K562 (cell line): ENCODE data around the gene ANKRD11.

Experiments
- ATF7 ChIP-seq: fragments of 450-650 bp; IDR thresholded peaks from 2 replicates; pipeline ENCODE4 v1.7.1; 2014; ENCODE audit warnings: mild to moderate bottlenecking, moderate library complexity
- CAMTA2 ChIP-seq: fragments of 250-450 bp; sonication (Bioruptor Pico); conservative IDR thresholded peaks from 2 replicates; pipeline ENCODE4 v1.5.1; 2022
- HNRNPL ChIP-seq: fragments of 200-400 bp; formaldehyde crosslinking; IDR thresholded peaks from 2 replicates; pipeline ENCODE4 v1.6.1; 2017; ENCODE audit warnings: low read depth, mild to moderate bottlenecking, low read length
- ZBED1 ChIP-seq: IDR thresholded peaks from 2 replicates; pipeline ENCODE4 v1.6.1; 2014
- TF ChIP-seq, protein P1 (sequence below): fragments of 450-650 bp; IDR thresholded peaks from 2 replicates; pipeline ENCODE4 v1.6.1; 2018; ENCODE audit not compliant: partially characterized antibody

DNA sequence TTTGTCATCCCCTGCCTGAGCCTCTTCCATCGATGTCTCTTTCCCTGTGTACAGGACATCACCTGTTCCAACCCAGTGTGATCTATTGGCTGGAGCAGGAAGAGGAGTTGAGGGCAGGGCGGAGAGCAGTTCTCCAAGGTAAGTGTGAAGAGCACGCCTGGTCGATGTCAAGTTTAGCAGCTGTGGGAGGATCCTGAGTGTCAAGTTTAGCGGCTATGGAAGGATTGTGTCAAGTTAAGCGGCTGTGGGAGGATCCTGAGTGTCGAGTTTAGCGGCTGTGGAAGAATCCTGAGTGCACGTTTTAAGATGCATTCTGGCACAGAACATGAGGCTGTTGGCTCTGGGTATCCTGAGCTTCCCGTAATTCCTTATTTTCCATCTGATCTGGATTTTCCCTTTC, 265.7 kb downstream of the ANKRD11 start:
- no peak for TF ChIP-seq ZBED1
- no peak for TF ChIP-seq HNRNPL
- TF ChIP-seq CAMTA2 (CRISPR knock-in tag), result no peak
- TF ChIP-seq, protein P1, sequence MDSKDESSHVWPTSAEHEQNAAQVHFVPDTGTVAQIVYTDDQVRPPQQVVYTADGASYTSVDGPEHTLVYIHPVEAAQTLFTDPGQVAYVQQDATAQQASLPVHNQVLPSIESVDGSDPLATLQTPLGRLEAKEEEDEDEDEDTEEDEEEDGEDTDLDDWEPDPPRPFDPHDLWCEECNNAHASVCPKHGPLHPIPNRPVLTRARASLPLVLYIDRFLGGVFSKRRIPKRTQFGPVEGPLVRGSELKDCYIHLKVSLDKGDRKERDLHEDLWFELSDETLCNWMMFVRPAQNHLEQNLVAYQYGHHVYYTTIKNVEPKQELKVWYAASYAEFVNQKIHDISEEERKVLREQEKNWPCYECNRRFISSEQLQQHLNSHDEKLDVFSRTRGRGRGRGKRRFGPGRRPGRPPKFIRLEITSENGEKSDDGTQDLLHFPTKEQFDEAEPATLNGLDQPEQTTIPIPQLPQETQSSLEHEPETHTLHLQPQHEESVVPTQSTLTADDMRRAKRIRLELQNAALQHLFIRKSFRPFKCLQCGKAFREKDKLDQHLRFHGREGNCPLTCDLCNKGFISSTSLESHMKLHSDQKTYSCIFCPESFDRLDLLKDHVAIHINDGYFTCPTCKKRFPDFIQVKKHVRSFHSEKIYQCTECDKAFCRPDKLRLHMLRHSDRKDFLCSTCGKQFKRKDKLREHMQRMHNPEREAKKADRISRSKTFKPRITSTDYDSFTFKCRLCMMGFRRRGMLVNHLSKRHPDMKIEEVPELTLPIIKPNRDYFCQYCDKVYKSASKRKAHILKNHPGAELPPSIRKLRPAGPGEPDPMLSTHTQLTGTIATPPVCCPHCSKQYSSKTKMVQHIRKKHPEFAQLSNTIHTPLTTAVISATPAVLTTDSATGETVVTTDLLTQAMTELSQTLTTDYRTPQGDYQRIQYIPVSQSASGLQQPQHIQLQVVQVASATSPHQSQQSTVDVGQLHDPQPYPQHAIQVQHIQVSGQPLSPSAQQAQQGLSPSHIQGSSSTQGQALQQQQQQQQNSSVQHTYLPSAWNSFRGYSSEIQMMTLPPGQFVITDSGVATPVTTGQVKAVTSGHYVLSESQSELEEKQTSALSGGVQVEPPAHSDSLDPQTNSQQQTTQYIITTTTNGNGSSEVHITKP, result no peak
- TF ChIP-seq ATF7, result no peak
